RWPE1 (cell line): ENCODE data around the gene FOXJ3.

Source experiments
- CTCF ChIA-PET: fragments of 350-600 bp; sonication (Branson Sonifier 250); formaldehyde crosslinking; extraction: SDS; loops from one replicate; lab custom pipeline; 2021; lab: Yijun Ruan, JAX
- POLR2A ChIA-PET: fragments of 400-600 bp; formaldehyde crosslinking; extraction: SDS; loops from one replicate; lab custom pipeline; 2020; ENCODE audit warnings: antibody characterized with exemption; ENCODE audit not compliant: low non-redundant PET; lab: Yijun Ruan, JAX
- DNase-seq: peaks from one replicate; pipeline ENCODE4 v3.0.0; 2012; ENCODE audit warnings: low spot score
- H3K27ac ChIP-seq: fragments of 450-650 bp; 2 replicates; pipeline ENCODE4 v1.5.1; 2017
- TF ChIP-seq, protein P1 (sequence below): fragments of 450-650 bp; conservative IDR thresholded peaks from 2 replicates; pipeline ENCODE4 v1.5.1; 2017; ENCODE audit warnings: low read depth, mild to moderate bottlenecking

The FOXJ3 gene

GRCh38 chr1:42322577-42322976 is 12.5 kb downstream of the FOXJ3 start:
- TF ChIP-seq, protein P1, sequence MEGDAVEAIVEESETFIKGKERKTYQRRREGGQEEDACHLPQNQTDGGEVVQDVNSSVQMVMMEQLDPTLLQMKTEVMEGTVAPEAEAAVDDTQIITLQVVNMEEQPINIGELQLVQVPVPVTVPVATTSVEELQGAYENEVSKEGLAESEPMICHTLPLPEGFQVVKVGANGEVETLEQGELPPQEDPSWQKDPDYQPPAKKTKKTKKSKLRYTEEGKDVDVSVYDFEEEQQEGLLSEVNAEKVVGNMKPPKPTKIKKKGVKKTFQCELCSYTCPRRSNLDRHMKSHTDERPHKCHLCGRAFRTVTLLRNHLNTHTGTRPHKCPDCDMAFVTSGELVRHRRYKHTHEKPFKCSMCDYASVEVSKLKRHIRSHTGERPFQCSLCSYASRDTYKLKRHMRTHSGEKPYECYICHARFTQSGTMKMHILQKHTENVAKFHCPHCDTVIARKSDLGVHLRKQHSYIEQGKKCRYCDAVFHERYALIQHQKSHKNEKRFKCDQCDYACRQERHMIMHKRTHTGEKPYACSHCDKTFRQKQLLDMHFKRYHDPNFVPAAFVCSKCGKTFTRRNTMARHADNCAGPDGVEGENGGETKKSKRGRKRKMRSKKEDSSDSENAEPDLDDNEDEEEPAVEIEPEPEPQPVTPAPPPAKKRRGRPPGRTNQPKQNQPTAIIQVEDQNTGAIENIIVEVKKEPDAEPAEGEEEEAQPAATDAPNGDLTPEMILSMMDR, result no peak
- ChIA-PET POLR2A (no interaction called here), CTCF (interaction anchor here (0.7 kb wide), 1 partner anchor 42 kb away, joined by 3 read pairs; no protein-coding TSS in a partner anchor)
- no peak for DNase-seq
- H3K27ac ChIP-seq, result no peak overlapping the region

GRCh38 chr1:42321731-42322130 is 13.3 kb downstream of the FOXJ3 start:
- POLR2A ChIA-PET, result no interaction called here

GRCh38 chr1:42320708-42321107 is 14.3 kb downstream of the FOXJ3 start:
- ChIA-PET CTCF (interaction anchor here (1.2 kb wide), 1 partner anchor 51 kb away, joined by 3 read pairs; no protein-coding TSS in a partner anchor), POLR2A (no interaction called here)
- H3K27ac ChIP-seq, result no peak overlapping the region
- DNase-seq, result no peak
- TF ChIP-seq, protein P1, result no peak

More at GRCh38 chr1:42321731-42322130, 13.3 kb downstream of the FOXJ3 start:
- CTCF ChIA-PET, result no interaction called here
- no peak for DNase-seq
- TF ChIP-seq, protein P1, result no peak
- no peak overlapping the region for H3K27ac ChIP-seq

- POLR2A ChIA-PET, result no interaction called here
- CTCF ChIA-PET, result interaction anchor here (1.2 kb wide), 1 partner anchor 52 kb away, joined by 3 read pairs; no protein-coding TSS in a partner anchor
- DNase-seq, result no peak
- TF ChIP-seq, protein P1, result no peak
- no peak overlapping the region for H3K27ac ChIP-seq
These were observed 15.1 kb downstream of the FOXJ3 start for GRCh38 chr1:42319871-42320484.

GRCh38 chr1:42319128-42319851 is 15.7 kb downstream of the FOXJ3 start:
- no peak for DNase-seq
- ChIA-PET POLR2A (no interaction called here), CTCF (no interaction called here)
- H3K27ac ChIP-seq, result no peak overlapping the region
- TF ChIP-seq, protein P1, result no peak

GRCh38 chr1:42318601-42319000 is 16.4 kb downstream of the FOXJ3 start:
- DNase-seq, result no peak
- POLR2A ChIA-PET, result no interaction called here
- TF ChIP-seq, protein P1, result no peak
- CTCF ChIA-PET, result no interaction called here
- no peak overlapping the region for H3K27ac ChIP-seq
